ENCODE results near the gene ALDH6A1. TPM values are rescaled to one million over a fixed set of nuclear protein-coding genes. Genes with fewer than 3 reads are reported as not detected.

ALDH6A1 gene
- total and polyA plus RNA-seq, 4 experiments from 2014 or later = 21.7 to 23.1 (median 22.4) TPM

- intact Hi-C loops (cut with micrococcal nuclease) = no loop called here
- no peaks in the 10 kb centered on the region for H3K36me3 ChIP-seq (ENCODE audit: insufficient read depth, low read length)
- H3K9me3 ChIP-seq (ENCODE audit: control insufficient read depth in 1 of 2, low read length in 2 of 2) = no peaks in the 10 kb centered on the region
- H3K27ac ChIP-seq (ENCODE audit: low read depth, low read length) = no peak overlapping the region
- Mint-ChIP-seq H3K9me3 (no peaks in the 10 kb centered on the region), H3K4me3 (no peak overlapping the region), H3K27ac (peak overlapping the region in 1 of 7 donors; percentile 13), H3K36me3 (peaks cover 33 to 34% of the 10 kb centered on the region in 2 donors), H3K27me3 (no peaks in the 10 kb centered on the region), H3K4me1 (no peaks in the 10 kb centered on the region)
- DNase-seq = no peak
- H3K27me3 ChIP-seq (ENCODE audit: insufficient read depth, low read length) = no peaks in the 10 kb centered on the region
- ChIA-PET POLR2A (ENCODE audit: partially characterized antibody) (no interaction called here), CTCF (ENCODE audit: partially characterized antibody) (no interaction called here)
- H3K4me3 ChIP-seq (ENCODE audit: low read length in 2 of 2) = no peak overlapping the region
- no peaks in the 10 kb centered on the region for H3K4me1 ChIP-seq (ENCODE audit: insufficient read depth, low read length)
These were observed 21.1 kb upstream of the ALDH6A1 start for GRCh38 chr14:74105381-74105780.

GRCh38 chr14:74089251-74090020 lies 5.2 kb upstream of the ALDH6A1 start:
- Histone ChIP-seq H3K36me3 (ENCODE audit: insufficient read depth, low read length) (no peaks in the 10 kb centered on the region), H3K9me3 (ENCODE audit: control insufficient read depth in 1 of 2, low read length in 2 of 2) (no peaks in the 10 kb centered on the region), H3K4me1 (ENCODE audit: insufficient read depth, low read length) (peaks cover 12% of the 10 kb centered on the region), H3K27me3 (ENCODE audit: insufficient read depth, low read length) (no peaks in the 10 kb centered on the region), H3K4me3 (ENCODE audit: low read length in 2 of 2) (no peak overlapping the region), H3K27ac (ENCODE audit: low read depth, low read length) (no peak overlapping the region)
- intact Hi-C loops (cut with micrococcal nuclease) = no loop called here
- POLR2A ChIA-PET (ENCODE audit: partially characterized antibody) = no interaction called here
- Mint-ChIP-seq H3K9me3 (no peaks in the 10 kb centered on the region), H3K4me3 (no peak overlapping the region), H3K27ac (peak overlapping the region in 1 of 7 donors; percentile 78), H3K36me3 (peaks cover 10 to 24% of the 10 kb centered on the region in 2 donors), H3K4me1 (peaks cover 17 to 34% (median 25%) of the 10 kb centered on the region in 4 donors), H3K27me3 (no peaks in the 10 kb centered on the region)
- no peak for DNase-seq
- CTCF ChIA-PET (ENCODE audit: partially characterized antibody) = no interaction called here

DNA sequence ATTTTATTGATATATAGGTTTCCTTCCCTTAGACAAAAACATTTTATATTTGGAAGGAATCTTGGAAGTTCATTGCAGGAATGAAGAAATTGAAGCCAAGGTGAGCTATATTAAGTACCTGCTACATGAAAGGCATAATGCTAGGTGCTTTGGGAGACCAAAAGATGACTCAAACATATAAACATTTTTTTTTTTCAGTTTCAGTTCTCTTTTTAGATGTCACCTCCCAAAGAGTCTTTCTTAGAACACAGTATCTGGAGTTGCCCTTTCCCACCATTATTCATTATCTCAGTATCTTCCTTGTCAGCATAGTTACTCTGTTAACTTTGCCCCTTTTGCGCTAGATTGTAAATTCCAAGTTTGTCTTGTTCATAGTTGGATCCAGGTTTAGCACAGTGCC lies 1.6 kb upstream of the ALDH6A1 start:
- Mint-ChIP-seq H3K27ac (peak overlapping the region in 5 of 7 donors; percentile 59 to 97 (median 95)), H3K4me1 (peaks cover 23 to 50% (median 36%) of the 10 kb centered on the region in 4 donors), H3K27me3 (no peaks in the 10 kb centered on the region), H3K9me3 (peaks cover 0 to 1% (median 0%) of the 10 kb centered on the region in 8 donors), H3K36me3 (peaks cover 7 to 21% of the 10 kb centered on the region in 2 donors), H3K4me3 (peak overlapping the region; percentile 95 to 99 (median 98))
- H3K4me3 ChIP-seq (ENCODE audit: low read length in 2 of 2) = no peak overlapping the region
- no peak for DNase-seq
- ChIA-PET CTCF (ENCODE audit: partially characterized antibody) (no interaction called here), POLR2A (ENCODE audit: partially characterized antibody) (interaction anchor here (0.6 kb wide), 1 partner anchor 176 kb away, joined by 4 read pairs; no protein-coding TSS in a partner anchor)
- H3K4me1 ChIP-seq (ENCODE audit: insufficient read depth, low read length) = peaks cover 25% of the 10 kb centered on the region
- H3K36me3 ChIP-seq (ENCODE audit: insufficient read depth, low read length) = no peaks in the 10 kb centered on the region
- no peaks in the 10 kb centered on the region for H3K27me3 ChIP-seq (ENCODE audit: insufficient read depth, low read length)
- no peaks in the 10 kb centered on the region for H3K9me3 ChIP-seq (ENCODE audit: control insufficient read depth in 1 of 2, low read length in 2 of 2)
- intact Hi-C loops (cut with micrococcal nuclease) = no loop called here
- peak overlapping the region; percentile 60 for H3K27ac ChIP-seq (ENCODE audit: low read depth, low read length)

DNA sequence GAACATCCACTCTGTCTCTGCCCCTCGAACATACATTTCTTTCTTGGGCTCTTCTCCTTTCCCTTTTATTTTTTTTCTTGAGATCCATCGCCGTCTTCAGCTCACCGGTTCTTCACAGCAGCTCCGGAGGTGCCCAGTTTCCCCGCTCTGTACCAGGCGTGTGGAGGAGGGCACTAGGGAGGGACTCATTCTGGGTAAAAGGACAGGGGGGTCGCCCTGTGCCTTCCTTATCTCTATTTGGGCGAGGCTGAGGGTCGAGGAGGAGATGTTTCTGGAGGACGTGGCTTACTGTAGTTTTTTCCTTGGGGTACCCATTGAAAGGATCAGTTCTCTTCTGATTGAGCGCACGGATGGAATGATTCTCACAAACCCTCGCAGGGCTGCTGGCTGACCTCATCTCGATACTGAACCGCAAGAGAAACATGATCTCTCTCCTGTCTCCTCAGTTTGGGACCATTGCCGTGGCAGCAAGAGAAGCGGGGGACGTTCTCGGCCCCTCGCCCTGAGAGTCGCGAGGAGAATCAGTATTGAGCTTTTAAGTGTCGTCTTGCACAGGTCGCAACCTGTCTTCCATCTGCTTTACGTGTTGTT lies 889 bp upstream of the ALDH6A1 start:
- Histone ChIP-seq H3K36me3 (ENCODE audit: insufficient read depth, low read length) (no peaks in the 10 kb centered on the region), H3K4me3 (ENCODE audit: low read length in 2 of 2) (peak overlapping the region; percentile 31 to 86), H3K27ac (ENCODE audit: low read depth, low read length) (peak overlapping the region; percentile 60), H3K27me3 (ENCODE audit: insufficient read depth, low read length) (no peaks in the 10 kb centered on the region), H3K4me1 (ENCODE audit: insufficient read depth, low read length) (peaks cover 25% of the 10 kb centered on the region), H3K9me3 (ENCODE audit: control insufficient read depth in 1 of 2, low read length in 2 of 2) (no peaks in the 10 kb centered on the region)
- DNase-seq = no peak
- peak overlapping the region; percentile 95 to 99 (median 98) for H3K4me3 Mint-ChIP-seq
- H3K36me3 Mint-ChIP-seq = peaks cover 3 to 18% of the 10 kb centered on the region in 2 donors
- peaks cover 22 to 50% (median 36%) of the 10 kb centered on the region in 4 donors for H3K4me1 Mint-ChIP-seq
- peaks cover 0 to 1% (median 0%) of the 10 kb centered on the region in 8 donors for H3K9me3 Mint-ChIP-seq
- POLR2A ChIA-PET (ENCODE audit: partially characterized antibody) = interaction anchor here (0.6 to 1.9 kb wide), 2 partner anchors 66 to 176 kb away, joined by 4 to 8 read pairs; partner anchors contain the start of genes BBOF1 and ENTPD5
- intact Hi-C loops (cut with micrococcal nuclease) = no loop called here
- peak overlapping the region; percentile 90 to 99 (median 96) for H3K27ac Mint-ChIP-seq
- CTCF ChIA-PET (ENCODE audit: partially characterized antibody) = no interaction called here
- no peaks in the 10 kb centered on the region for H3K27me3 Mint-ChIP-seq

DNA sequence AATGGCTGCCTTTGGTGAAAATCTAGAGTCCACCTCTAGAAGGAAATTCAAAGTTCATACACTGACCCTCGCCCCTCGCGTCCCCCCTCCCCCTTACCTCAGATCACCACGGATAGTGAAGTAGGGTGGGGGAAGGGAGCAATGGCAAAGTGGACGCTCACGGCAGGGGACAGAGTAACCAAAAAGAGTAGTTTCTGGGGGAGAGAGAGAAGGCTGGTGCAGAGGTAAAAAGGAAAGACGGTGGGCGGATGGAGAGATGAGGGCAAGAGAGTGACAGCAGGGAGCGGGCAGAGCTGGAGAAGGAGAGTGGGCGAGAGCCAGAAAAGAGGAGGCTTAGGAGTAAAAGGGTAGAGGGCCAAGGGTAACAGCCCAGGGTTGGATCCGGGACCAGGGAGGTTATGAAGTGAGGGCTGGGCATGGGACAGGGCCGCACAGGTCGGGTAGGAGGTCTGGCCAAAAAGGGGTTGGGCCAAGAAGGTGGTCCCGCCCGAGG lies 423 bp downstream of the ALDH6A1 start:
- H3K27ac ChIP-seq (ENCODE audit: low read depth, low read length) = peak overlapping the region; percentile 53
- Mint-ChIP-seq H3K9me3 (peaks cover 0 to 1% (median 0%) of the 10 kb centered on the region in 8 donors), H3K4me3 (peak overlapping the region; percentile 95 to 99 (median 98)), H3K27ac (peak overlapping the region; percentile 90 to 99 (median 95)), H3K27me3 (no peaks in the 10 kb centered on the region), H3K4me1 (peaks cover 19 to 41% (median 29%) of the 10 kb centered on the region in 4 donors), H3K36me3 (peaks cover 0 to 15% of the 10 kb centered on the region in 2 donors)
- DNase-seq = no peak
- peak overlapping the region; percentile 68 to 86 for H3K4me3 ChIP-seq (ENCODE audit: low read length in 2 of 2)
- H3K4me1 ChIP-seq (ENCODE audit: insufficient read depth, low read length) = peaks cover 25% of the 10 kb centered on the region
- intact Hi-C loops (cut with micrococcal nuclease) = loop anchor here (1.0 kb wide), 4 partner anchors 65 to 594 kb away; partner anchors contain the start of genes BBOF1, COQ6, ENTPD5 and FAM161B
- POLR2A ChIA-PET (ENCODE audit: partially characterized antibody) = interaction anchor here (0.6 to 1.9 kb wide), 5 partner anchors 11 to 948 kb away, joined by 3 to 8 read pairs (median 3); partner anchors contain the start of genes BBOF1, ENTPD5, PSEN1 and RIOX1
- no peaks in the 10 kb centered on the region for H3K27me3 ChIP-seq (ENCODE audit: insufficient read depth, low read length)
- H3K36me3 ChIP-seq (ENCODE audit: insufficient read depth, low read length) = no peaks in the 10 kb centered on the region
- CTCF ChIA-PET (ENCODE audit: partially characterized antibody) = no interaction called here
- no peaks in the 10 kb centered on the region for H3K9me3 ChIP-seq (ENCODE audit: control insufficient read depth in 1 of 2, low read length in 2 of 2)

- H3K4me1 Mint-ChIP-seq = peaks cover 16 to 38% (median 26%) of the 10 kb centered on the region in 4 donors
These were observed 1.1 kb downstream of the ALDH6A1 start for GRCh38 chr14:74083161-74083560.

DNA sequence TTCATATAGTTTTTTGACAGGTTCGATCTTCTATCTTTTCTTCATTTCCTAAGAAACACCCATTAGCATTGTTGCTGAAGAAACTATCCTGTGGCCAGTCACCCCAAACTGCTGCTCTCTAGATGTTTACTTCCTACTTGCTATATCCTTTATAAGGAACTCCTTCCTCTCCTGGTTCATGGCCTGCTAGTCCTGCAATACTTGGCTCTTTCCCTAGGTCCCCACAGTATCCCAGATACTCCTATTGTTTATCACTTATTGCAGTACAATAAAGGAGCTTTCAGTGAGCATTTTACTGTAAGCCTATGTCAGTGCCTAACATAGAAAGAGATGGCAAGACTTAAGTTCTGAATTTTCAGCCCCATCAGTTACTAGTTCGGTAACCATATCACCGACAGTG lies 2.8 kb downstream of the ALDH6A1 start:
- Mint-ChIP-seq H3K4me1 (peaks cover 17 to 37% (median 27%) of the 10 kb centered on the region in 4 donors), H3K4me3 (no peak overlapping the region), H3K36me3 (peaks cover 0 to 12% of the 10 kb centered on the region in 2 donors), H3K27ac (no peak overlapping the region), H3K9me3 (peaks cover 0 to 1% (median 0%) of the 10 kb centered on the region in 8 donors), H3K27me3 (no peaks in the 10 kb centered on the region)
- no peaks in the 10 kb centered on the region for H3K36me3 ChIP-seq (ENCODE audit: insufficient read depth, low read length)
- no peak for DNase-seq
- POLR2A ChIA-PET (ENCODE audit: partially characterized antibody) = no interaction called here
- H3K4me3 ChIP-seq (ENCODE audit: low read length in 2 of 2) = no peak overlapping the region
- intact Hi-C loops (cut with micrococcal nuclease) = no loop called here
- H3K4me1 ChIP-seq (ENCODE audit: insufficient read depth, low read length) = peaks cover 25% of the 10 kb centered on the region
- CTCF ChIA-PET (ENCODE audit: partially characterized antibody) = interaction anchor here (1.1 kb wide), 1 partner anchor 30 kb away, joined by 3 read pairs; no protein-coding TSS in a partner anchor
- H3K27me3 ChIP-seq (ENCODE audit: insufficient read depth, low read length) = no peaks in the 10 kb centered on the region
- no peak overlapping the region for H3K27ac ChIP-seq (ENCODE audit: low read depth, low read length)
- H3K9me3 ChIP-seq (ENCODE audit: control insufficient read depth in 1 of 2, low read length in 2 of 2) = no peaks in the 10 kb centered on the region

More at GRCh38 chr14:74083161-74083560, 1.1 kb downstream of the ALDH6A1 start:
- Histone ChIP-seq H3K27me3 (ENCODE audit: insufficient read depth, low read length) (no peaks in the 10 kb centered on the region), H3K9me3 (ENCODE audit: control insufficient read depth in 1 of 2, low read length in 2 of 2) (no peaks in the 10 kb centered on the region), H3K27ac (ENCODE audit: low read depth, low read length) (peak overlapping the region; percentile 53), H3K36me3 (ENCODE audit: insufficient read depth, low read length) (no peaks in the 10 kb centered on the region), H3K4me1 (ENCODE audit: insufficient read depth, low read length) (peaks cover 25% of the 10 kb centered on the region), H3K4me3 (ENCODE audit: low read length in 2 of 2) (no peak overlapping the region)
- no peak for DNase-seq
- H3K9me3 Mint-ChIP-seq = peaks cover 0 to 1% (median 0%) of the 10 kb centered on the region in 8 donors
- ChIA-PET CTCF (ENCODE audit: partially characterized antibody) (no interaction called here), POLR2A (ENCODE audit: partially characterized antibody) (interaction anchor here (0.9 to 1.9 kb wide), 3 partner anchors 12 to 592 kb away, joined by 3 to 8 read pairs (median 6); partner anchors contain the start of genes BBOF1, ENTPD5 and RIOX1)
- intact Hi-C loops (cut with micrococcal nuclease) = no loop called here
- peak overlapping the region in 4 of 7 donors; percentile 52 to 98 (median 78) for H3K27ac Mint-ChIP-seq
- H3K27me3 Mint-ChIP-seq = no peaks in the 10 kb centered on the region
- peak overlapping the region; percentile 28 to 99 (median 98) for H3K4me3 Mint-ChIP-seq
- H3K36me3 Mint-ChIP-seq = peaks cover 0 to 12% of the 10 kb centered on the region in 2 donors

Data from CD4-positive, alpha-beta memory T cell (primary cell).